Mucosa of stomach (tissue), 1 donor: Measurements from ENCODE around the gene HOXA13.

Experiments
- H3K27me3 ChIP-seq: one replicate; pipeline ENCODE4 v1.7.0; 2013; ENCODE audit warnings: mild to moderate bottlenecking, low read length; ENCODE audit not compliant: control insufficient read depth, insufficient read depth
- H3K36me3 ChIP-seq: one replicate; pipeline ENCODE4 v1.7.0; 2013; ENCODE audit warnings: low read length; ENCODE audit not compliant: control insufficient read depth, insufficient read depth
- H3K4me1 ChIP-seq: one replicate; pipeline ENCODE4 v1.7.0; 2013; ENCODE audit warnings: mild to moderate bottlenecking, low read length; ENCODE audit not compliant: control insufficient read depth, insufficient read depth
- H3K4me3 ChIP-seq: one replicate; pipeline ENCODE4 v1.7.0; 2013; ENCODE audit warnings: low read length
- H3K9ac ChIP-seq: one replicate; pipeline ENCODE4 v1.7.0; 2013; ENCODE audit warnings: mild to moderate bottlenecking, low read length, moderate library complexity
- H3K9me3 ChIP-seq: one replicate; pipeline ENCODE4 v1.7.0; 2013; ENCODE audit warnings: mild to moderate bottlenecking, low read length, moderate library complexity; ENCODE audit not compliant: control insufficient read depth
- donor health status: Pancreatic carcinoma.

The HOXA13 gene

GRCh38 chr7:27191833-27192545, 7.9 kb downstream of the HOXA13 start:
- Histone ChIP-seq H3K4me3 (no peak overlapping the region), H3K27me3 (peaks cover 100% of the 10 kb centered on the region), H3K9me3 (no peaks in the 10 kb centered on the region), H3K9ac (no peak overlapping the region), H3K4me1 (peaks cover 26% of the 10 kb centered on the region), H3K36me3 (no peaks in the 10 kb centered on the region)

GRCh38 chr7:27191161-27191731, 8.6 kb downstream of the HOXA13 start:
- no peaks in the 10 kb centered on the region for H3K36me3 ChIP-seq
- no peaks in the 10 kb centered on the region for H3K9me3 ChIP-seq
- H3K27me3 ChIP-seq, result peaks cover 99% of the 10 kb centered on the region
- no peak overlapping the region for H3K4me3 ChIP-seq
- H3K4me1 ChIP-seq, result peaks cover 26% of the 10 kb centered on the region
- no peak overlapping the region for H3K9ac ChIP-seq

GRCh38 chr7:27189997-27190748, 9.7 kb downstream of the HOXA13 start:
- Histone ChIP-seq H3K4me3 (no peak overlapping the region), H3K9me3 (no peaks in the 10 kb centered on the region), H3K9ac (no peak overlapping the region), H3K27me3 (peaks cover 99% of the 10 kb centered on the region), H3K4me1 (peaks cover 26% of the 10 kb centered on the region), H3K36me3 (no peaks in the 10 kb centered on the region)

- H3K36me3 ChIP-seq, result no peaks in the 10 kb centered on the region
- no peaks in the 10 kb centered on the region for H3K9me3 ChIP-seq
- H3K9ac ChIP-seq, result no peak overlapping the region
- H3K4me1 ChIP-seq, result peaks cover 33% of the 10 kb centered on the region
- H3K27me3 ChIP-seq, result peaks cover 99% of the 10 kb centered on the region
- H3K4me3 ChIP-seq, result no peak overlapping the region
Observed at GRCh38 chr7:27189295-27189996, 10.4 kb downstream of the HOXA13 start.

GRCh38 chr7:27188386-27189294, 11.3 kb downstream of the HOXA13 start:
- Histone ChIP-seq H3K27me3 (peaks cover 98% of the 10 kb centered on the region), H3K9me3 (no peaks in the 10 kb centered on the region), H3K4me1 (peaks cover 40% of the 10 kb centered on the region), H3K4me3 (no peak overlapping the region), H3K9ac (no peak overlapping the region), H3K36me3 (no peaks in the 10 kb centered on the region)

- no peak overlapping the region for H3K4me3 ChIP-seq
- H3K36me3 ChIP-seq, result no peaks in the 10 kb centered on the region
- H3K9ac ChIP-seq, result no peak overlapping the region
- H3K4me1 ChIP-seq, result peaks cover 40% of the 10 kb centered on the region
- H3K9me3 ChIP-seq, result no peaks in the 10 kb centered on the region
- peaks cover 98% of the 10 kb centered on the region for H3K27me3 ChIP-seq
Observed at GRCh38 chr7:27187475-27188385, 12.2 kb downstream of the HOXA13 start.

GRCh38 chr7:27186668-27187474, 13.0 kb downstream of the HOXA13 start:
- Histone ChIP-seq H3K36me3 (no peaks in the 10 kb centered on the region), H3K9ac (no peak overlapping the region), H3K4me3 (no peak overlapping the region), H3K9me3 (no peaks in the 10 kb centered on the region), H3K27me3 (peaks cover 98% of the 10 kb centered on the region), H3K4me1 (peaks cover 35% of the 10 kb centered on the region)

GRCh38 chr7:27185854-27186667, 13.8 kb downstream of the HOXA13 start:
- H3K4me3 ChIP-seq, result no peak overlapping the region
- H3K9me3 ChIP-seq, result no peaks in the 10 kb centered on the region
- no peak overlapping the region for H3K9ac ChIP-seq
- no peaks in the 10 kb centered on the region for H3K36me3 ChIP-seq
- H3K4me1 ChIP-seq, result peaks cover 32% of the 10 kb centered on the region
- H3K27me3 ChIP-seq, result peaks cover 96% of the 10 kb centered on the region

GRCh38 chr7:27185013-27185853, 14.7 kb downstream of the HOXA13 start, which contains the start of gene HOXA11:
Gene HOXA11, minus strand, starts transcription at chr7:27185232. Its CDS starts 88 bp downstream, at chr7:27185144.
- Histone ChIP-seq H3K27me3 (peaks cover 96% of the 10 kb centered on the region), H3K9me3 (no peaks in the 10 kb centered on the region), H3K36me3 (no peaks in the 10 kb centered on the region), H3K9ac (no peak within 1 kb of the TSS), H3K4me1 (peaks cover 32% of the 10 kb centered on the region), H3K4me3 (no peak within 1 kb of the TSS)
